ENCODE results near the gene MKNK2.
"Not testable (repeated sequence)": the region's sequence is repeated elsewhere in the genome, so short reads cannot be mapped to it uniquely, and the experiment has no call there.

MKNK2 gene

DNA sequence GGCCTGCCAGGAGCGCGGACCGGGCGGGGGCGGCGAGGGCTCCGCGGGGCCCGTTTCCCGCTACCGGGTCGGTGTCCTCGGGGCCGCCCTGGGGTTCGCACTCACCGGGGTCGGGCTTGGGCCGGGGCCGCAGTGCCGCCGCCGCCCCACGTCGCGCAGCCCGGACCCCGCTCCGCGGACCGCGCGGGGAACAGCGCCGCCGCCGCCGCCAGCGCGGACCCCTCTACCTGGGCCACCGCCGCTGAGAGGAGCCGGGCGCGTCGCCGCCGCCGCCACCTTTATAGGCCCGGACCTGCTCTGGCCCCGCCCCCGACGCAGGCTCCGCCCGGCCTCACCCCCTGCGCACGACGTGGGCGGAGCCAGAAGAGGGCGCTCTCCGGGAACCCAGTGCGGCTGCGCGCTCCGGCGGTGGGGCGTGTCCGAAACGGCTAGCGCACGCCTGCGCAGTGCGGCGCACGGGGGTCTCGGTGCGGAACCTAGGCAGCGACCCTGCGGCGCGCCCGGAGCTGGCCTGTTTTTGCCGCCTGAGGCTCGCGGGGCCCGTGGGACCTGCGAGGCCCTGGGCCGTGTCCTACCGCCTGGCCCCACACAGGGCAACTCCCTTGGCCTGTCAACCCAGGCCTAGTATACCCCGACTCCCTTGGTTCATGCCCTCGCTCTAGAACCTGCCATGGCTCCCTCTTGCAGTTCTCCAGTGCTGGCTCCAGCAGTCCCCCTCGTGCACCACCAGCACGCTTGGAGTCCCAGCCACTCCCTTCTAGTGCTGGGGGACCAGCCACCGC is at the start of gene MKNK2:
Gene MKNK2, minus strand, starts transcription at position 254 of the 782 bp plus-strand sequence. CDS start 393 bp downstream, outside the sequence.
- H3K4me1 Mint-ChIP-seq = peaks cover 44 to 85% of the 10 kb centered on the region in 2 donors
- peaks cover 11 to 28% of the 10 kb centered on the region in 2 donors for H3K36me3 Mint-ChIP-seq
- peak within 1 kb of the TSS; percentile 96 for H3K27ac Mint-ChIP-seq
- ATAC-seq (replicated peaks) = peak; percentile 60 to 73
- H3K4me3 Mint-ChIP-seq = peak within 1 kb of the TSS; percentile 88 to 90
- DNase-seq = peak; percentile 91
- no peaks in the 10 kb centered on the region for H3K27me3 Mint-ChIP-seq
- H3K9me3 Mint-ChIP-seq = no peaks in the 10 kb centered on the region

DNA sequence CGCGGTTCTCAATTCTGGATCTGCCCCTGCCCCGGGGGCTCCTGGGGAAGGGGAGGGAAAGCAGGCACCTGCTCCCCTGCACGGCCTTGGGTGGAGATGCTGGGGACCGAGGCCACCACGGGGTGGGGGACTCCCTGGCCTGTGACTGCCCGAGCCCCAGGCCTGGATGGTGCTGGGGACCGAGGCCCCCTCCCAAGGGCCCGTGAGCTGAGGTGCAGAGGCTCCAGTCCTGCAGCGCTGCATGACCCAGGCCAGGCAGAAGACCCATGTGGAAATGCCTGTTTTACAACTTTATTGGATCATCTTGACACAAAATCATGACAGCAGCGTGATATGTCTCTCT is 49.6 kb upstream of the MKNK2 start:
- Mint-ChIP-seq H3K36me3 (peaks cover 43 to 56% of the 10 kb centered on the region in 2 donors), H3K27me3 (no peaks in the 10 kb centered on the region), H3K4me3 (no peak overlapping the region)

DNA sequence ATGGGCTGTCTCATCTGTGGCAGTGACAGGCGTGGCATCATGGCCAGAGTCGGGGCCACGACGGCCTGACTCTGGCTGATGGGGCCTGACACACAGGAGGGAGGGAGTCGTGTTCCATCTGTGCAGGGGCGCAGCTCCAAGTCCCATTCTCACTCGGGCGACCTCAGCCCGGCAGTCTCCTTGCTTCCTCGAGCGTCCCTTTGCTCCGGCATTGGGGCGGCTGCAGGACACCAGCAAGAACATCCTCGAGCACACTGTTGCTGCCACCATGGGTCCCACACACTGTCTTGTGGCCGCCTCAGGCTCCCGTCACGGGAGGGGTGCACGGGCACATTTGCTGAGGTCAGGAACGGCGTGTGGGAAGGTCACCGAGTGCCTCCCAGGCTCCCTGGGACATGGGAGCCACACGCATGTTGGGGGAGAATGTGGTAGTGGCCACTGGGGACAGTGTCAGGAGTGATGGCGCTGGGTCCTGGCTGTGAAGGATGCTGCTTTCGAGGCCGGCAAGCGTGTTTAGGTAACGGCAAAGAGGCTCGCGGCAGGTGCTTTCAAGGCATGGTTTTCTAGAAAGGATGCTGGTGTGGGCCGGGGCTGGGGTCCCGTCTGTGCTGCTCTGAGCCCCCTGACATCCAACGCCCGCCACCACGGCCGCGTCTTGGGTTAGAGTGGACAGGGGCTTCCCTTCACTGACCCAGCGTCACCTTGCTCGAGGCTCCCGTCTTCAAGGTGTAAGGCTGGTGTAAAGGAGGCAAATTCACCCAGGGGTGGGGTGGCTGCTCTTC is 49.1 kb upstream of the MKNK2 start:
- no peak for DNase-seq
- Mint-ChIP-seq H3K27ac (peak overlapping the region; percentile 71), H3K36me3 (peaks cover 41 to 56% of the 10 kb centered on the region in 2 donors), H3K4me3 (no peak overlapping the region), H3K4me1 (peaks cover 18 to 37% of the 10 kb centered on the region in 2 donors), H3K27me3 (no peaks in the 10 kb centered on the region), H3K9me3 (peaks cover 3 to 8% of the 10 kb centered on the region in 2 donors)
- ATAC-seq (replicated peaks) = no peak

More for the DNA sequence above, 49.6 kb upstream of the MKNK2 start:
- Mint-ChIP-seq H3K9me3 (peaks cover 3 to 8% of the 10 kb centered on the region in 2 donors), H3K4me1 (peaks cover 17 to 32% of the 10 kb centered on the region in 2 donors), H3K27ac (peak overlapping the region; percentile 71)
- no peak for ATAC-seq (replicated peaks)
- DNase-seq = no peak

DNA sequence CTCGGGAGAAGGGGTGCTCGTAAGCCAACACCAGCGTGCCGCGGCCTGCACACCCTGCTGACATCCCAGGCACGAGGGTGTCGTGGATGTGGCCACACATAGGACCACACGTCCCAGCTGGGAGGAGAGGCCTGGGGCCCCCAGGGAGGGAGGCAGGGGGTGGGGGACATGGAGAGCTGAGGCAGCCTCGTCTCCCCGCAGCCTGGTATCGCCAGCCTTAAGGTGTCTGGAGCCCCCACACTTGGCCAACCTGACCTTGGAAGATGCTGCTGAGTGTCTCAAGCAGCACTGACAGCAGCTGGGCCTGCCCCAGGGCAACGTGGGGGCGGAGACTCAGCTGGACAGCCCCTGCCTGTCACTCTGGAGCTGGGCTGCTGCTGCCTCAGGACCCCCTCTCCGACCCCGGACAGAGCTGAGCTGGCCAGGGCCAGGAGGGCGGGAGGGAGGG is 48.0 kb upstream of the MKNK2 start:
- H3K27me3 Mint-ChIP-seq = no peaks in the 10 kb centered on the region

DNA sequence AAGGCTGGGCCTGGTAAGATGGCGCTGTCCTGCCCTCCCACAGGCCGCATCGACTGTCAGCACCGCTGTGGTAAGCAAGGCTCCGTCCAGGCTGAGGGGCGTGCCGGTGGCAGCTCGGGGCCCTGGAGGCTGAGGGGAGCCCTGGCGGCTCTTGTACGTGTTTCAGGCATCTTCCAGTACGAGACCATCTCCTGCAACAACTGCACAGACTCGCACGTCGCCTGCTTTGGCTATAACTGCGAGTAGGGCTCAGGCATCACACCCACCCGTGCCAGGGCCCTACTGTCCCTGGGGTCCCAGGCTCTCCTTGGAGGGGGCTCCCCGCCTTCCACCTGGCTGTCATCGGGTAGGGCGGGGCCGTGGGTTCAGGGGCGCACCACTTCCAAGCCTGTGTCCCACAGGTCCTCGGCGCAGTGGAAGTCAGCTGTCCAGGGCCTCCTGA is 46.9 kb upstream of the MKNK2 start:
- no peak for ATAC-seq (replicated peaks)

More for the DNA sequence above, 48.0 kb upstream of the MKNK2 start:
- Mint-ChIP-seq H3K4me3 (no peak overlapping the region), H3K4me1 (peaks cover 22 to 44% of the 10 kb centered on the region in 2 donors), H3K36me3 (peaks cover 40 to 57% of the 10 kb centered on the region in 2 donors), H3K27ac (no peak overlapping the region), H3K9me3 (peaks cover 0 to 4% of the 10 kb centered on the region in 2 donors)
- no peak for DNase-seq
- ATAC-seq (replicated peaks) = no peak

DNA sequence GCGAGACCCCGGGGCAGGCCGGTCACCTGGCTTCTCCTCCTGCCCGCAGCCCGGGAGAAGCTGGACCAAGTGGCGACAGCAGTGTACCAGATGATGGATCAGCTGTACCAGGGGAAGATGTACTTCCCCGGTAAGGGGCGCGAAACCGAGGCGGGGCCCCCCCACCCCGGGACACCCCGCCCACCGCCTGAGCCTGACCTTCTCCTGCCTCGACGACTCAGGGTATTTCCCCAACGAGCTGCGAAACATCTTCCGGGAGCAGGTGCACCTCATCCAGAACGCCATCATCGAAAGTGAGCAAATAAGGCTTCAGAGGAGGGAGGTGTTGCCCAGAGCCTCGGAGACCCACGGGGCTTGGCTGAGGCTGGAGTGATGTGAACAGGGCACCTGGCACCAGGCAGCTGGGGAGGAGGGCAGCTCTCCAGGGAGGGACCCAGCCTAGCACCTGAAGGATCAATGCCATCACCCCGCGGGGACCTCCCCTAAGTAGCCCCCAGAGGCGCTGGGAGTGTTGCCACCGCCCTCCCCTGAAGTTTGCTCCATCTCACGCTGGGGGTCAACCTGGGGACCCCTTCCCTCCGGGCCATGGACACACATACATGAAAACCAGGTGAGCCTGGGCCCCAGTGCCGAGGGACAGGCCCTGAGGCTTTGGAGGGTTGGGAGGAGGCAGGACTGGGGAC is 46.3 kb upstream of the MKNK2 start:
- DNase-seq (peak; percentile 56), ATAC-seq (replicated peaks) (peak; percentile 4 to 12)
- Mint-ChIP-seq H3K9me3 (no peaks in the 10 kb centered on the region), H3K27ac (peak overlapping the region; percentile 93), H3K4me3 (peak overlapping the region; percentile 87 to 90), H3K4me1 (peaks cover 26 to 56% of the 10 kb centered on the region in 2 donors), H3K27me3 (no peaks in the 10 kb centered on the region), H3K36me3 (peaks cover 42 to 60% of the 10 kb centered on the region in 2 donors)

More for the DNA sequence above, 46.9 kb upstream of the MKNK2 start:
- Mint-ChIP-seq H3K36me3 (peaks cover 40 to 57% of the 10 kb centered on the region in 2 donors), H3K27ac (peak overlapping the region; percentile 93), H3K9me3 (no peaks in the 10 kb centered on the region), H3K4me3 (peak overlapping the region; percentile 87 to 90), H3K27me3 (no peaks in the 10 kb centered on the region), H3K4me1 (peaks cover 23 to 51% of the 10 kb centered on the region in 2 donors)
- no peak for DNase-seq

DNA sequence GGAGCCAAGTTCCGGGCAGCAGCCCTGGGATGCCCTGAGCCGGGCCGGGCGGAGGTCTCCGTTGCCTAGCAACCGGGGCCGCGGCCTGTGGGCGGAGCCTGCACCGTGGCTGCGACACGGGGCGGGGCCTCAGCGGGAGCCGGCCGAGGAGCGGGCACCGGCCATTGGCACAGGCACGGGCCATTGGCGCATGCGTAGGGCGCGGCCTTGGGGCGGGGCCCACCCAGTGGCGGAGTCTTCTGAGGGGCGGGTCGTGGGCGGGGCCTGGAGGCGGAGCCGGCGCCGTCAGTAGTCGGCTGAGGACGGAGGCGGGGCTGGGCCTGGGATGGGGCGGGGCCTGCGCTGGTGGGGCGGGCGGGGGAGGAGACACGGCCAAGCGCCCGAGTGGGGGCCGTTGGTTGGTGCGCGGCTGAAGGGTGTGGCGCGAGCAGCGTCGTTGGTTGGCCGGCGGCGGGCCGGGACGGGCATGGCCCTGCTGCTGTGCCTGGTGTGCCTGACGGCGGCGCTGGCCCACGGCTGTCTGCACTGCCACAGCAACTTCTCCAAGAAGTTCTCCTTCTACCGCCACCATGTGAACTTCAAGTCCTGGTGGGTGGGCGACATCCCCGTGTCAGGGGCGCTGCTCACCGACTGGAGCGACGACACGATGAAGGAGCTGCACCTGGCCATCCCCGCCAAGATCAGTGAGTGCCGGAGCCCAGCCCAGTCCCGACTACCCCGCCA is 45.6 kb upstream of the MKNK2 start, which contains the start of gene IZUMO4:
Gene IZUMO4, plus strand, starts transcription at position 436 of the 723 bp plus-strand sequence. Its CDS starts 31 bp downstream, at position 467.
- peak within 1 kb of the TSS; percentile 100 for H3K27ac Mint-ChIP-seq
- H3K36me3 Mint-ChIP-seq = peaks cover 44 to 61% of the 10 kb centered on the region in 2 donors
- H3K27me3 Mint-ChIP-seq = no peaks in the 10 kb centered on the region
- peak within 1 kb of the TSS; percentile 98 to 99 for H3K4me3 Mint-ChIP-seq
- H3K4me1 Mint-ChIP-seq = peaks cover 26 to 62% of the 10 kb centered on the region in 2 donors
- peak; percentile 76 to 80 for ATAC-seq (replicated peaks)
- DNase-seq = peak; percentile 98
- no peaks in the 10 kb centered on the region for H3K9me3 Mint-ChIP-seq

DNA sequence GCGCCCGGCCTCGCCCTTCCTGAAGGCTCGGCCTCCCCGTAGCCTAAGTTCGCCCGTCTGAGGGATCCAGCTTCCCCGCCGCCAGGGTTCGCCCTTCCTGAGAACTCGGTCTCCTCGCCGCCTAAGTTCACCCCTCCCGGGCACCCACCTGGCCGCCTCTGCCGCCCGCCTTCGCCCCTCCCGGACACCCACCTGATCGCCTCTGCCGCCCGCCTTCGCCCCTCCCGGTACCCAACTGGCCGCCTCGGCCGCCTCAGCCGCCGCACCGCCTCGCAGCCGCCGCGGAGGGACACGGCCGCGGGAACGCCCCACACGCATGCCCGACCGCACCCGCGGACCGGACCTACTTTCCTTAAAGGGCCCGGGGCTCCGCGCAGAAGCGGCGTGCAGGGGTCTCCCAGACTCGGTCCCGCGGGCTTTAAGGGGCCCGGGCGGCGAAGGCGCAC is 45.0 kb upstream of the MKNK2 start, which contains the start of gene MOB3A:
Gene MOB3A, minus strand, starts transcription at position 293 of the 446 bp plus-strand sequence. CDS start 17,766 bp downstream, outside the sequence.
- peak within 1 kb of the TSS; percentile 98 to 99 for H3K4me3 Mint-ChIP-seq
- ATAC-seq (replicated peaks) (peak; percentile 31 to 58), DNase-seq (no peak)
- peaks cover 26 to 63% of the 10 kb centered on the region in 2 donors for H3K4me1 Mint-ChIP-seq
- no peaks in the 10 kb centered on the region for H3K27me3 Mint-ChIP-seq
- peak within 1 kb of the TSS; percentile 100 for H3K27ac Mint-ChIP-seq
- H3K36me3 Mint-ChIP-seq = peaks cover 40 to 56% of the 10 kb centered on the region in 2 donors
- no peaks in the 10 kb centered on the region for H3K9me3 Mint-ChIP-seq

DNA sequence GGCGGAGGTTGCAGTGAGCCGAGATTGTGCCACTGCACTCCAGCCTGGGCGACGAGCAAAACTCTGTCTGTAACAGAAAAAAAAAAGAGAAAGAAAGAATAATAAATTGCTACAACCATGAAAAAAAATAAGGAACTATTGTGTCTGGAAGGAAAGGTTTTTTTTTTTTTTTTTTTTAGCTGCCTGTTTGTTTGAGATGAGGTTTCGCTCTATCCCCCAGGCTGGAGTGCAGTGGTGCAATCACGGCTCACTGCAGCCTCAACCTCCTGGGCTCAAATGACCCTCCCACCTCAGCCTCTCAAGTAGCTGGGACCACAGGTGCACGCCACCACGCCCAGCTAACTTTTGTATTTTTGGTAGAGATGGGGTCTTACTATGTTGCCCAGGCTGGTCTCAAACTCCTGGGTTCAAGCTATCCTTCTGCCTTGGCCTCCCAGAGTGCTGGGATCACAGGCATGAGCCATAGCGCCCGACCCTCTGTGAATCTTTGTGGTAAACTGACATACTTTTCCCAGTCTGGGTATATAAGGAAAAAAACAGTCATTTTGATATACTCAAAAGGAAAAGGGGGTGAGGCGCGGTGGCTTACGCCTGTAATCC is 41.0 kb upstream of the MKNK2 start:
- not testable (repeated sequence) for DNase-seq; ATAC-seq (replicated peaks); H3K9me3 Mint-ChIP-seq; H3K27me3 Mint-ChIP-seq
- peaks cover 46 to 64% of the 10 kb centered on the region in 2 donors for H3K36me3 Mint-ChIP-seq
- peak overlapping the region; percentile 70 for H3K27ac Mint-ChIP-seq
- H3K4me3 Mint-ChIP-seq = peak overlapping the region; percentile 15 to 32
- peaks cover 52 to 85% of the 10 kb centered on the region in 2 donors for H3K4me1 Mint-ChIP-seq

DNA sequence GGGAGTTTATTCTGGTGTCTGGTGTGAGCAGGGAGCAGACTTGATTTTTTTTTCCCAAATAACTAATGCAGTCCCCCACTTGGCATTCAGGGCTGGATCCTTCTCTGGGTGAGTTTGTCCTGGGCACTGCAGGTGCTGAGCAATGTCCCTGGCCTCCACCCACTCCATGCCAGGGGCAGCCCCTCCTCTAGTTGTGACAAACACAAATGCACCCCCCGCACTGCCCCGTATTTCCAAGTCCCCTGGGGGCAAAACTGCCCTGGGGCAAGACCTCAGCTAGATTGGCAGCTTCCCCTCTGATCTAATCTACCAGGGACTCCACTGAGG is 38.6 kb upstream of the MKNK2 start:
- peaks cover 49 to 65% of the 10 kb centered on the region in 2 donors for H3K36me3 Mint-ChIP-seq
- H3K4me3 Mint-ChIP-seq = peak overlapping the region; percentile 77 to 85
- H3K27ac Mint-ChIP-seq = peak overlapping the region; percentile 97
- H3K9me3 Mint-ChIP-seq = no peaks in the 10 kb centered on the region
- H3K27me3 Mint-ChIP-seq = no peaks in the 10 kb centered on the region
- ATAC-seq (replicated peaks) (peak in 1 of 2 donors; percentile 5), DNase-seq (no peak)
- H3K4me1 Mint-ChIP-seq = peaks cover 61 to 89% of the 10 kb centered on the region in 2 donors

DNA sequence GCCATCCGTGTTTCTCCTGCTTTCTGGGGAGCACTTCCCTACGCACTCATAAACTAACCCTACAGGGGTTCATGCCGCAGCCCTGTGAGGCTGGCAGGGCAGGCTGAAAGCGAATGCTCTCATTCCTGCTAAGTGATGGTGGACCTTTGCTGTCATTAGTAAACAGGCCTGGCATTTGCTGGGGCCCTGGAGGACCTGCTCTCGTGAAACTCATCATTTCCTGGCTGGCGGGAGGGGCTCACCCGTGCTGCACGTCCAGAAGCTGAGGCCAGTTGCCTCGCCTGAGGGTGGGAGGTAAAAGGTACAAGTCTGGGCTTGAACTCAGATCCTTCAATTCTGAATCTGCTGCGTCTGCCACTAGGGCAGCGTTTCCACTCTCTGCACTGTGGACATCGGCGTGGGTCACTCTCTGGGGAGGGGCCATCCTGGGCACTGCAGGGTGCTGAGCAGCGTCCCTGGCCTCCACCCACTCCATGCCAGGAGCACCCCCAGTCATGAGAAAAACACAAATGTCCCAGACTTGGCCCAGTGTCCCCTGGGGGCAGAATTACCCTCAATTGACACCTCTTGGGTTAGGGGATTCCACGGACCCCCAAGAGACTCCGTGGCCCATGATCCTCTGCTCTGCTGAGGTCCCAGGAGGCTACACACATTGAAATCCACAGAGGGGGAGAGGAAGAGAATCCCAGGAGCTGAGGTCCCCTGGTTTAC is 38.1 kb upstream of the MKNK2 start:
- DNase-seq = peak; percentile 82
- peak; percentile 8 to 20 for ATAC-seq (replicated peaks)
- peaks cover 48 to 62% of the 10 kb centered on the region in 2 donors for H3K36me3 Mint-ChIP-seq

DNA sequence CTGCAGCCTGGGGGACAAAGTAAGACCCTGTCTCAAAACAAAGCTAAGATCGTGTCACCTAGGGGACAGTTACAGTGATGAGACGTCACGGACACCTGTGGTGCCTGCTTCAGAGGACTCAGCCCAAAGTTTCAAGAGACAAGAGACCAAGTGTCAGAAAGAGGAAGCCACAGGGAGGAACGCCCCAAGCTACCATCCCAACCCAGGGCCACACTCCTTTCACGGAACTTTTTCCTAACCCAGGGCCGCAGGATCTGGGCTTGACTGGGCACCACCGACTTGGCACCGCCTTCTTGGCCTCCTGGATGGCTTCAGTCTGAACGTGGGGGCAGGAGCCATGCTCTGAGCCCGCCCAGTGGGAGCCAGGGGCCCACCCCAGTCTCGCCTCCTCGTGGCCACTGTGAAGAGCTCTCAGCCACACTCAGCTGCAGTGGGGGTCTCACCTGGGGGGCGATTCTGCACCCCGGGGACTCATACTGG is 36.6 kb upstream of the MKNK2 start:
- Mint-ChIP-seq H3K27ac (peak overlapping the region; percentile 97), H3K4me3 (peak overlapping the region; percentile 62 to 70), H3K4me1 (peaks cover 58 to 88% of the 10 kb centered on the region in 2 donors), H3K9me3 (no peaks in the 10 kb centered on the region), H3K27me3 (no peaks in the 10 kb centered on the region), H3K36me3 (peaks cover 50 to 64% of the 10 kb centered on the region in 2 donors)
- peak; percentile 30 to 36 for ATAC-seq (replicated peaks)
- DNase-seq = peak; percentile 81

More for the DNA sequence above, 38.1 kb upstream of the MKNK2 start:
- peak overlapping the region; percentile 97 for H3K27ac Mint-ChIP-seq
- no peaks in the 10 kb centered on the region for H3K9me3 Mint-ChIP-seq
- peak overlapping the region; percentile 77 to 85 for H3K4me3 Mint-ChIP-seq
- no peaks in the 10 kb centered on the region for H3K27me3 Mint-ChIP-seq
- H3K4me1 Mint-ChIP-seq = peaks cover 56 to 89% of the 10 kb centered on the region in 2 donors
